Uterus (tissue), 2 donors: ENCODE measurements around the gene EYS.

Source experiments
- CTCF ChIP-seq, 4 experiments: fragments of 200-600 bp in 2 of 4; fragments of 450-650 bp in 2 of 4; sonication (generic) in 2 of 4; IDR thresholded peaks; one replicate each; pipeline ENCODE4 v1.5.1; 2016 to 2019; ENCODE audit warnings: antibody characterized with exemption in 4 of 4, mild to moderate bottlenecking in 2 of 4, moderate library complexity in 1 of 4
- POLR2A ChIP-seq, 2 donors: fragments of 450-650 bp; IDR thresholded peaks; one replicate each; pipeline ENCODE4 v1.6.1; 2016; ENCODE audit warnings: antibody characterized with exemption in 2 of 2, mild to moderate bottlenecking in 1 of 2, moderate library complexity in 1 of 2

- TF ChIP-seq POLR2A (IDR thresholded peaks at IDR 0.05), result no peak
- TF ChIP-seq CTCF (IDR thresholded peaks at IDR 0.05), result no peak
Measured at GRCh38 chr6:65461121-65461520, 245.9 kb downstream of the EYS start.
